Adrenal gland (tissue), 19 donors: ENCODE measurements around the gene SPATA33. TPM values are rescaled to one million over a fixed set of nuclear protein-coding genes. Genes with fewer than 3 reads are reported as not detected.

Experiments
- DNase-seq, 7 donors: peaks; one replicate each; pipeline ENCODE4 v3.0.0-alpha.2; 2019 to 2020
- H3K27ac ChIP-seq, 5 donors: fragments of 200-600 bp; sonication (generic) in 4 of 5; 1 replicate in 3 of 5; 2 replicates in 2 of 5; pipeline versions ENCODE4 v1.5.1 to v1.8.0; 2016 to 2020; ENCODE audit warnings: mild to moderate bottlenecking in 1 of 5
- H3K27me3 ChIP-seq: fragments of 200-600 bp; 2 replicates; pipeline ENCODE4 v1.8.0; 2021
- H3K36me3 ChIP-seq, 2 donors: fragments of 200-600 bp; replicated peaks in 1 of 2; 1 replicate in 1 of 2; 2 replicates in 1 of 2; pipeline versions ENCODE4 v1.5.1 to v1.8.0; 2018 to 2022
- H3K4me1 ChIP-seq, 2 donors: fragments of 200-600 bp; replicated peaks in 1 of 2; 1 replicate in 1 of 2; 2 replicates in 1 of 2; pipeline versions ENCODE4 v1.5.1 to v1.8.0; 2018 to 2021
- H3K4me3 ChIP-seq, 4 donors: fragments of 200-600 bp; sonication (generic) in 3 of 4; one replicate each; pipeline ENCODE4 v1.5.1; 2016 to 2018
- H3K9me3 ChIP-seq, 3 donors: fragments of 200-600 bp; sonication (generic) in 1 of 3; replicated peaks in 1 of 3; 1 replicate in 2 of 3; 2 replicates in 1 of 3; pipeline versions ENCODE4 v1.5.1 to v1.8.0; 2016 to 2021
- CTCF ChIP-seq, 6 experiments: fragments of 450-650 bp in 4 of 6; fragments of 200-600 bp in 2 of 6; sonication (generic) in 1 of 6; IDR thresholded peaks; 1 replicate in 5 of 6; 2 replicates in 1 of 6; pipeline versions ENCODE4 v1.5.1 to v1.8.0; 2016 to 2021; ENCODE audit warnings: antibody characterized with exemption in 6 of 6, mild to moderate bottlenecking in 2 of 6, moderate library complexity in 1 of 6
- POLR2A ChIP-seq, 2 donors: fragments of 450-650 bp; IDR thresholded peaks; one replicate each; pipeline ENCODE4 v1.6.1; 2017; ENCODE audit warnings: antibody characterized with exemption in 2 of 2, mild to moderate bottlenecking in 2 of 2, moderate library complexity in 1 of 2
- WGBS, 4 donors: extraction: QIAGEN DNeasy Blood & Tissue Kit in 2 of 4; methylation state at CpG; one replicate each; pipeline versions ENCODE4 v1.1.5 to v1.1.7; 2013 to 2017; 5-methylcytosine and 5-hydroxymethylcytosine counted together
- intact Hi-C, 2 donors: fragments of 100-400 bp; cut with DNase I; formaldehyde crosslinking; loops; one replicate each; pipeline versions ENCODE4 v1.14.1 to v1.15.0; 2022 to 2023
- long read RNA-seq, 10 donors: library from polyadenylated mRNA in 3 of 10; unstranded in 2 of 10; stranded (forward) in 1 of 10; transcript quantifications; one replicate each; pipeline ENCODE4 v2.0.0 and lab custom pipeline, GENCODE V29; 2021 to 2026
- polyA plus RNA-seq, 3 donors: library from polyadenylated mRNA; stranded (reverse); fragments of 200-250 nt in 2 of 3; fragments of 350-450 nt in 1 of 3; fragmentation: Illumina TruSeq in 1 of 3; extraction: RNeasy Lipid Tissue Mini Kit (QIAGEN cat#74804) in 1 of 3; gene quantifications; one replicate each; pipeline ENCODE4 v1.2.3, GENCODE V29; 2013 to 2014
- total RNA-seq, 9 donors: library from RNA; depleted of rRNA in 4 of 9; stranded (reverse); fragments of >200 nt in 4 of 9; fragments of 120-200 nt in 1 of 9; fragmentation: NEBNext Ultra II Directional in 1 of 9; extraction: Animal tissue kit (Norgen Biotek cat#: 25700) in 1 of 9; gene quantifications; one replicate each; pipeline versions ENCODE4 v1.1.0 to v1.2.4, GENCODE V29; 2013 to 2023
- donor health status: healthy with polysubstance abuse.
- donor health status: Bipolar disorder and iron deficiency.
- donor health status: DM: yes; HTN: yes; CAD: no.
- donor health status: DM: no; HTN: no; CAD: no.
- donor health status: DM: no; HTN: no; CAD: no.
- donor health status: DM: yes; HTN: yes; CAD: no.

The SPATA33 gene
- total RNA-seq (1 to 10 TPM; 1.9 to 7.5 (median 4.1) TPM), polyA plus RNA-seq (10 to 100 TPM in 1 of 3 donors, 1 to 10 TPM in 2; 5.1 to 13.5 (median 6.5) TPM)
- long read RNA-seq, donor 1, partial matches to known transcripts: 0 of 3 reads
- long read RNA-seq, donor 1, other reads (novel, unspliced or antisense): 0 of 3 reads
- long read RNA-seq, donor 2, partial matches to known transcripts: 0 of 1 reads
- long read RNA-seq, donor 2, other reads (novel, unspliced or antisense): 0 of 1 reads
- long read RNA-seq, donor 3, partial matches to known transcripts: 0 of 1 reads
- long read RNA-seq, donor 3, other reads (novel, unspliced or antisense): 0 of 1 reads
- long read RNA-seq, donor 4, partial matches to known transcripts: 0 of 2 reads
- long read RNA-seq, donor 4, other reads (novel, unspliced or antisense): 0 of 2 reads
- long read RNA-seq, donor 5, partial matches to known transcripts: 0 of 9 reads
- long read RNA-seq, donor 5, other reads (novel, unspliced or antisense): 5 of 9 reads
- long read RNA-seq, donor 6, partial matches to known transcripts: 0 of 2 reads
- long read RNA-seq, donor 6, other reads (novel, unspliced or antisense): 1 of 2 reads
- long read RNA-seq, donor 7, partial matches to known transcripts: 0 of 1 reads
- long read RNA-seq, donor 7, other reads (novel, unspliced or antisense): 0 of 1 reads
- long read RNA-seq, donor 8, partial matches to known transcripts: 0 of 3 reads
- long read RNA-seq, donor 8, other reads (novel, unspliced or antisense): 0 of 3 reads
- long read RNA-seq, donor 9, partial matches to known transcripts: 0 of 1 reads
- long read RNA-seq, donor 9, other reads (novel, unspliced or antisense): 0 of 1 reads
- long read RNA-seq, donor 10: 0 reads

GRCh38 chr16:89657442-89658220, at the start of gene SPATA33, which contains the start of gene CHMP1A:
TSS of gene SPATA33 (plus strand) at chr16:89657836. CDS start at chr16:89657912, 76 bp downstream.
TSS of gene CHMP1A (minus strand) at chr16:89657708. CDS start at chr16:89657588, 120 bp downstream.
- peaks cover 10 to 19% of the 10 kb centered on the region in 2 donors for H3K4me1 ChIP-seq
- H3K27me3 ChIP-seq: no peaks in the 10 kb centered on the region
- peak within 1 kb of the TSS; percentile 62 to 92 (median 78) for H3K4me3 ChIP-seq
- intact Hi-C loops: no loop called here
- H3K36me3 ChIP-seq: no peaks in the 10 kb centered on the region
- 0 to 3% (median 1%) methylated on average over 5 to 99 of the region's 99 CpGs for WGBS, 4 donors
- peak; percentile 87 to 93 (median 91) for DNase-seq
- H3K27ac ChIP-seq: peak within 1 kb of the TSS in 4 of 5 donors; percentile 44 to 88 (median 59)
- peak; percentile 21 to 47 for TF ChIP-seq POLR2A (IDR thresholded peaks at IDR 0.05)
- TF ChIP-seq CTCF (IDR thresholded peaks at IDR 0.05): no peak
- H3K9me3 ChIP-seq: no peaks in the 10 kb centered on the region

- DNase-seq: no peak
- 76 to 87% (median 83%) methylated on average over 30 to 32 of the region's 32 CpGs for WGBS, 4 donors
- H3K36me3 ChIP-seq: no peaks in the 10 kb centered on the region
- no peak overlapping the region for H3K27ac ChIP-seq
- intact Hi-C loops: no loop called here
- H3K27me3 ChIP-seq: peaks cover 5% of the 10 kb centered on the region
- no peak overlapping the region for H3K4me3 ChIP-seq
- no peak for TF ChIP-seq POLR2A (IDR thresholded peaks at IDR 0.05)
- no peak for TF ChIP-seq CTCF (IDR thresholded peaks at IDR 0.05)
- H3K9me3 ChIP-seq: no peaks in the 10 kb centered on the region
- no peaks in the 10 kb centered on the region for H3K4me1 ChIP-seq
Observed at GRCh38 chr16:89607937-89608740, 49.5 kb upstream of the SPATA33 start.

- DNase-seq: no peak
- intact Hi-C loops: no loop called here
- no peak overlapping the region for H3K4me3 ChIP-seq
- H3K27ac ChIP-seq: no peak overlapping the region
- WGBS, 4 donors: 44 to 66% (median 54%) methylated on average over 1 of the region's 1 CpG
- H3K4me1 ChIP-seq: no peaks in the 10 kb centered on the region
- no peaks in the 10 kb centered on the region for H3K36me3 ChIP-seq
- peaks cover 5% of the 10 kb centered on the region for H3K27me3 ChIP-seq
- TF ChIP-seq POLR2A (IDR thresholded peaks at IDR 0.05): no peak
- TF ChIP-seq CTCF (IDR thresholded peaks at IDR 0.05): no peak
- no peaks in the 10 kb centered on the region for H3K9me3 ChIP-seq
Observed at GRCh38 chr16:89610108-89610453, 47.6 kb upstream of the SPATA33 start.
